HepG2 (cell line): Measurements from ENCODE around the gene GGA1. TPM values are rescaled to one million over a fixed set of nuclear protein-coding genes. Genes with fewer than 3 reads are reported as not detected.

Experiments
- ASH2L ChIP-seq: fragments of 300-600, 200-600 bp; sonication (generic); IDR thresholded peaks from 2 replicates; pipeline ENCODE4 v1.7.0; 2017; ENCODE audit warnings: low read depth, mild to moderate bottlenecking, moderate library complexity, mixed read lengths, low read length; ENCODE audit not compliant: insufficient read length
- HNRNPH1 ChIP-seq: fragments of 200-400 bp; formaldehyde crosslinking; optimal IDR thresholded peaks from 2 replicates; pipeline ENCODE3; 2017; ENCODE audit warnings: mild to moderate bottlenecking, low read depth, low read length
- JUN ChIP-seq: sonication (generic); formaldehyde crosslinking; IDR thresholded peaks from 2 replicates; pipeline ENCODE4 v1.4.0; 2020; ENCODE audit warnings: mild to moderate bottlenecking, missing genetic modification reagents
- JUNB ChIP-seq: sonication (generic); formaldehyde crosslinking; IDR thresholded peaks from 2 replicates; pipeline ENCODE4 v1.8.0; 2022; ENCODE audit warnings: missing genetic modification reagents, mild to moderate bottlenecking, borderline replicate concordance
- KLF12 ChIP-seq: sonication (generic); formaldehyde crosslinking; IDR thresholded peaks from 2 replicates; pipeline ENCODE4 v1.4.0; 2020; ENCODE audit warnings: missing genetic modification reagents, borderline replicate concordance
- SYNCRIP ChIP-seq: fragments of 200-400 bp; formaldehyde crosslinking; IDR thresholded peaks from 2 replicates; pipeline ENCODE4 v1.6.1; 2018; ENCODE audit warnings: mild to moderate bottlenecking, low read depth, low read length; ENCODE audit not compliant: insufficient read depth
- THYN1 ChIP-seq: sonication (generic); formaldehyde crosslinking; IDR thresholded peaks from 2 replicates; pipeline ENCODE4 v1.8.1; 2023; ENCODE audit warnings: low read depth, mild to moderate bottlenecking, moderate library complexity, missing genetic modification reagents, borderline replicate concordance
- ZNF563 ChIP-seq: sonication (generic); formaldehyde crosslinking; IDR thresholded peaks from 2 replicates; pipeline ENCODE4 v1.8.0; 2022; ENCODE audit warnings: mild to moderate bottlenecking, moderate library complexity, missing genetic modification reagents
- ZNF598 ChIP-seq: sonication (generic); formaldehyde crosslinking; IDR thresholded peaks from 2 replicates; pipeline ENCODE4 v1.5.1; 2020; ENCODE audit warnings: mild to moderate bottlenecking, missing genetic modification reagents, borderline replicate concordance
- ZNF713 ChIP-seq: sonication (generic); formaldehyde crosslinking; IDR thresholded peaks from 2 replicates; pipeline ENCODE4 v1.4.0; 2020; ENCODE audit warnings: mild to moderate bottlenecking, missing genetic modification reagents
- polyA plus RNA-seq, 8 experiments: library from polyadenylated mRNA; depleted of rRNA in 3 of 8; stranded (reverse) in 7 of 8; unstranded in 1 of 8; fragments of >200 nt; fragmentation: Illumina TruSeq in 4 of 8; extraction: Trizol in 4 of 8; gene quantifications; 2 replicates each; pipeline versions ENCODE4 v1.2.1 to v1.2.3, GENCODE V29; 2011 to 2016; ENCODE audit warnings: low read depth in 4 of 8, missing spikeins in 1 of 8, mixed read lengths in 1 of 8; ENCODE audit not compliant: insufficient read depth in 1 of 8
- total RNA-seq, 5 experiments: library from RNA; depleted of rRNA; stranded (reverse); fragments of >200 nt; fragmentation: Illumina TruSeq; extraction: Trizol; gene quantifications; 2 replicates each; pipeline ENCODE4 v1.2.3, GENCODE V29; 2016; ENCODE audit warnings: low read depth in 1 of 5
- TF ChIP-seq, protein P1 (sequence below): IDR thresholded peaks from 2 replicates; pipeline ENCODE4 v1.6.1; 2016; ENCODE audit warnings: low read depth, missing genetic modification reagents, missing compliant biosample characterization
- TF ChIP-seq, protein P2 (sequence below), 2 experiments: sonication (generic) in 1 of 2; formaldehyde crosslinking in 1 of 2; IDR thresholded peaks; 2 replicates each; pipeline versions ENCODE4 v1.6.1 to v1.9.0; 2014 to 2022; ENCODE audit warnings: antibody characterized with exemption in 1 of 2, borderline replicate concordance in 1 of 2, inconsistent platforms in 1 of 2, low read depth in 1 of 2, missing genetic modification reagents in 1 of 2
- TF ChIP-seq, protein P3 (sequence below): sonication (generic); formaldehyde crosslinking; IDR thresholded peaks from 2 replicates; pipeline ENCODE4 v1.4.0; 2020; ENCODE audit warnings: mild to moderate bottlenecking, low read depth, missing genetic modification reagents

The GGA1 gene
- total and polyA plus RNA-seq, 2 of the 13 experiments (the other 11 are each of a cell fraction or from before 2014, with no cell fraction given), result 29.1 to 87.2 TPM

DNA sequence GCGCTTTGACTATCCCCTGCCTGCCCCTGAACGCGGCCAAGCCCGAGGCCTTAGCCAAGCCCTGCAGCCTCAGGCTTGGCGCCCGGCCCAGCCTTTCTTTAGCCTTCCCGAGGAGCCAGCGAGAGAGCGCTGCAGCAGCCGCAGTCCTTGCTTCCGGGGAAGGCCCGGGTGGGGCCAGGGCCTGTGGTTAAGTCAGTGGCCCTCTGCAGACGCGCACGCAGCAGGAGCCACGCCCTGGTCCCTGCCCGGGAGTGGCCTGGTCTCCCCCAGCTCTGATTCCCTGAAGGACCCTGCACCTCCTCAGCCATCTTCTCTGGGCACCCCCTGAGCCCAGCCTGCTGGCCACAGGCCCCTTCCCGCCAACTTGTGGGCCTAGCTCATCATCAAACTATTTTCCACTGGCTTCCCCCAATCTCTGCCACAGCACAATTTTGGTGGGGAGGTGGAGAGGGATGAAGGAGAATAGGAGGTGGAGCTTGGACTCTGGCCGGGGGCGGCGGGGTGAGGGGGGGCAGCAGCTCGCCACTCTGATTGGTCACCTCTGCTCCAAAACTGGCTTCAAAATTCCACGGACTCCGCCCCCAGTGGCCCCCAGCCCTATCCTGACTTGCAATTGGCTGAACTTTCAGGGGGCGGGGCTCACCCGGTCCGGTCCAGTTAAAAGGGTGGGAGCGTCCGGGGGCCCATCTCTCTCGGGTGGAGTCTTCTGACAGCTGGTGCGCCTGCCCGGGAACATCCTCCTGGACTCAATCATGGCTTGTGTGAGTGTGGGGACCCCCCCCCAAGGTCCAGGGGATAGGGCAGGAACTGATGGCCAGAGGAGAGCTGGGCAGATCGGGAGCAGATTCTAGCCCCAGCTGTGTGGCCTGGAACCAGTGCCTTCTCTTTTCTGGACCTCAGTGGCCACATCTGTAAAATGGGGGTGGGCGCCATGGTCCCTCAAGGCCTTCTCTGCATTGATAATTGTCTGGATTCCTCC is 66.6 kb downstream of the GGA1 start, which contains the start of gene LGALS1 (continued):
- TF ChIP-seq KLF12 (CRISPR knock-in tag) (peak; percentile 41; the same call in 1 of the 2 replicates), ZNF713 (CRISPR knock-in tag) (no peak), ZNF563 (CRISPR knock-in tag) (no peak), ASH2L (peak; percentile 33), SYNCRIP (no peak), THYN1 (CRISPR knock-in tag) (no peak), ZNF598 (CRISPR knock-in tag) (no peak), JUNB (no peak), JUN (0 out of 2 replicates have a peak, but pooled peaks have one; percentile 56), HNRNPH1 (no peak)
- TF ChIP-seq, protein P1, sequence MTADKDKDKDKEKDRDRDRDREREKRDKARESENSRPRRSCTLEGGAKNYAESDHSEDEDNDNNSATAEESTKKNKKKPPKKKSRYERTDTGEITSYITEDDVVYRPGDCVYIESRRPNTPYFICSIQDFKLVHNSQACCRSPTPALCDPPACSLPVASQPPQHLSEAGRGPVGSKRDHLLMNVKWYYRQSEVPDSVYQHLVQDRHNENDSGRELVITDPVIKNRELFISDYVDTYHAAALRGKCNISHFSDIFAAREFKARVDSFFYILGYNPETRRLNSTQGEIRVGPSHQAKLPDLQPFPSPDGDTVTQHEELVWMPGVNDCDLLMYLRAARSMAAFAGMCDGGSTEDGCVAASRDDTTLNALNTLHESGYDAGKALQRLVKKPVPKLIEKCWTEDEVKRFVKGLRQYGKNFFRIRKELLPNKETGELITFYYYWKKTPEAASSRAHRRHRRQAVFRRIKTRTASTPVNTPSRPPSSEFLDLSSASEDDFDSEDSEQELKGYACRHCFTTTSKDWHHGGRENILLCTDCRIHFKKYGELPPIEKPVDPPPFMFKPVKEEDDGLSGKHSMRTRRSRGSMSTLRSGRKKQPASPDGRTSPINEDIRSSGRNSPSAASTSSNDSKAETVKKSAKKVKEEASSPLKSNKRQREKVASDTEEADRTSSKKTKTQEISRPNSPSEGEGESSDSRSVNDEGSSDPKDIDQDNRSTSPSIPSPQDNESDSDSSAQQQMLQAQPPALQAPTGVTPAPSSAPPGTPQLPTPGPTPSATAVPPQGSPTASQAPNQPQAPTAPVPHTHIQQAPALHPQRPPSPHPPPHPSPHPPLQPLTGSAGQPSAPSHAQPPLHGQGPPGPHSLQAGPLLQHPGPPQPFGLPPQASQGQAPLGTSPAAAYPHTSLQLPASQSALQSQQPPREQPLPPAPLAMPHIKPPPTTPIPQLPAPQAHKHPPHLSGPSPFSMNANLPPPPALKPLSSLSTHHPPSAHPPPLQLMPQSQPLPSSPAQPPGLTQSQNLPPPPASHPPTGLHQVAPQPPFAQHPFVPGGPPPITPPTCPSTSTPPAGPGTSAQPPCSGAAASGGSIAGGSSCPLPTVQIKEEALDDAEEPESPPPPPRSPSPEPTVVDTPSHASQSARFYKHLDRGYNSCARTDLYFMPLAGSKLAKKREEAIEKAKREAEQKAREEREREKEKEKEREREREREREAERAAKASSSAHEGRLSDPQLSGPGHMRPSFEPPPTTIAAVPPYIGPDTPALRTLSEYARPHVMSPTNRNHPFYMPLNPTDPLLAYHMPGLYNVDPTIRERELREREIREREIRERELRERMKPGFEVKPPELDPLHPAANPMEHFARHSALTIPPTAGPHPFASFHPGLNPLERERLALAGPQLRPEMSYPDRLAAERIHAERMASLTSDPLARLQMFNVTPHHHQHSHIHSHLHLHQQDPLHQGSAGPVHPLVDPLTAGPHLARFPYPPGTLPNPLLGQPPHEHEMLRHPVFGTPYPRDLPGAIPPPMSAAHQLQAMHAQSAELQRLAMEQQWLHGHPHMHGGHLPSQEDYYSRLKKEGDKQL (CRISPR knock-in tag), result no peak; the same call in 1 of the 2 replicates
- TF ChIP-seq, protein P2, sequence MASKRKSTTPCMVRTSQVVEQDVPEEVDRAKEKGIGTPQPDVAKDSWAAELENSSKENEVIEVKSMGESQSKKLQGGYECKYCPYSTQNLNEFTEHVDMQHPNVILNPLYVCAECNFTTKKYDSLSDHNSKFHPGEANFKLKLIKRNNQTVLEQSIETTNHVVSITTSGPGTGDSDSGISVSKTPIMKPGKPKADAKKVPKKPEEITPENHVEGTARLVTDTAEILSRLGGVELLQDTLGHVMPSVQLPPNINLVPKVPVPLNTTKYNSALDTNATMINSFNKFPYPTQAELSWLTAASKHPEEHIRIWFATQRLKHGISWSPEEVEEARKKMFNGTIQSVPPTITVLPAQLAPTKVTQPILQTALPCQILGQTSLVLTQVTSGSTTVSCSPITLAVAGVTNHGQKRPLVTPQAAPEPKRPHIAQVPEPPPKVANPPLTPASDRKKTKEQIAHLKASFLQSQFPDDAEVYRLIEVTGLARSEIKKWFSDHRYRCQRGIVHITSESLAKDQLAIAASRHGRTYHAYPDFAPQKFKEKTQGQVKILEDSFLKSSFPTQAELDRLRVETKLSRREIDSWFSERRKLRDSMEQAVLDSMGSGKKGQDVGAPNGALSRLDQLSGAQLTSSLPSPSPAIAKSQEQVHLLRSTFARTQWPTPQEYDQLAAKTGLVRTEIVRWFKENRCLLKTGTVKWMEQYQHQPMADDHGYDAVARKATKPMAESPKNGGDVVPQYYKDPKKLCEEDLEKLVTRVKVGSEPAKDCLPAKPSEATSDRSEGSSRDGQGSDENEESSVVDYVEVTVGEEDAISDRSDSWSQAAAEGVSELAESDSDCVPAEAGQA (IDR thresholded peaks at IDR 0.05; ENCODE audit: low read depth), result 0 out of 2 replicates have a peak, but pooled peaks have one; percentile 3
- TF ChIP-seq, protein P2 (CRISPR knock-in tag; IDR thresholded peaks at IDR 0.05; ENCODE audit: borderline replicate concordance), result no peak
- TF ChIP-seq, protein P3, sequence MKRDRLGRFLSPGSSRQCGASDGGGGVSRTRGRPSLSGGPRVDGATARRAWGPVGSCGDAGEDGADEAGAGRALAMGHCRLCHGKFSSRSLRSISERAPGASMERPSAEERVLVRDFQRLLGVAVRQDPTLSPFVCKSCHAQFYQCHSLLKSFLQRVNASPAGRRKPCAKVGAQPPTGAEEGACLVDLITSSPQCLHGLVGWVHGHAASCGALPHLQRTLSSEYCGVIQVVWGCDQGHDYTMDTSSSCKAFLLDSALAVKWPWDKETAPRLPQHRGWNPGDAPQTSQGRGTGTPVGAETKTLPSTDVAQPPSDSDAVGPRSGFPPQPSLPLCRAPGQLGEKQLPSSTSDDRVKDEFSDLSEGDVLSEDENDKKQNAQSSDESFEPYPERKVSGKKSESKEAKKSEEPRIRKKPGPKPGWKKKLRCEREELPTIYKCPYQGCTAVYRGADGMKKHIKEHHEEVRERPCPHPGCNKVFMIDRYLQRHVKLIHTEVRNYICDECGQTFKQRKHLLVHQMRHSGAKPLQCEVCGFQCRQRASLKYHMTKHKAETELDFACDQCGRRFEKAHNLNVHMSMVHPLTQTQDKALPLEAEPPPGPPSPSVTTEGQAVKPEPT, result no peak
